NOMO-1 (cell line): Measurements from ENCODE around the gene RRP36.
"Not testable (repeated sequence)": the region's sequence is repeated elsewhere in the genome, so short reads cannot be mapped to it uniquely, and the experiment has no call there.

Source experiments
- DNase-seq, 2 experiments: peaks; one replicate each; lab custom pipeline; 2025; ENCODE audit not compliant: unreplicated experiment in 2 of 2; lab: John Stamatoyannopoulos, UW

RRP36 gene

DNA sequence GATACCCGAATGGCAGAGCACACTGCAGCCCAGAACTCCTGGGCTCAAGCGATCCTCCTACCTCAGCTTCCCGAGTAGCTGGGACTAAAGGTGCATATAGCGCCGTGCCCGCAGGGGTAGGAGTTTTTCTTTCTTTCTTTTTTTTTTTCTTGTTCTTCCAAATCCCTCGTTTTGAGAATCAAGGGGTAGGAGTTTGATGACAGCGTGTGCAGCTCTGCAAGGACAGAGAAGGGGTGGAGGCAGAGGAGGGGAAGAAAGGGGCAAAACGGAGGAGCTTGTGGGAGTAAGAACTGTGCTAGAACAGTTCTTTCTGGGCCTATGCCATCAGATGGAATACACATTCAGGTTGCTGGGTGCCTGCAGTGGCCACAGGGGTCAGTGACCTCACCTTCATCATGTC is 15.3 kb downstream of the RRP36 start:
- no peak for DNase-seq

- no peak for DNase-seq
Observed at GRCh38 chr6:43037197-43037596, 15.8 kb downstream of the RRP36 start.

GRCh38 chr6:43037706-43038105 is 16.3 kb downstream of the RRP36 start:
- no peak for DNase-seq

DNA sequence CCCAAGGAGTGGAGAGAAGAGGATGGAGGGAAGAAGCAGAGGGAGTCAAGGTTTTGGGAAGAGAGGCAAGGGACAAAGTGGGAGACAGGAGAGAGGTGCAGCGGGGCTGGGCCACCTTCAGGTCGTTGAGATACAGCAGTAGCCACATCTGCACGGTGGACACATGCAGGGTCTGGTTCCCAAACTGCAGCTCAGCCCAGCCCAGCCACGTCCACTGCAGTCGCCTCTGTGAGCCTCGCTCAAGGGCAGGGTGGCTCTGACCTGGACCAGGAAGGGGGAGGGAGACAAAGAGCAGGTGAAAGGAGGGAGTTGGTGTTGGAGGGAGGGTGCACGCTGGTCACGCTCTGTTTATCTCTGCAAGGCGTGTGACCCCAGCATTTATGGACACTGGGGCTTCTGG is 17.3 kb downstream of the RRP36 start:
- no peak for DNase-seq

DNA sequence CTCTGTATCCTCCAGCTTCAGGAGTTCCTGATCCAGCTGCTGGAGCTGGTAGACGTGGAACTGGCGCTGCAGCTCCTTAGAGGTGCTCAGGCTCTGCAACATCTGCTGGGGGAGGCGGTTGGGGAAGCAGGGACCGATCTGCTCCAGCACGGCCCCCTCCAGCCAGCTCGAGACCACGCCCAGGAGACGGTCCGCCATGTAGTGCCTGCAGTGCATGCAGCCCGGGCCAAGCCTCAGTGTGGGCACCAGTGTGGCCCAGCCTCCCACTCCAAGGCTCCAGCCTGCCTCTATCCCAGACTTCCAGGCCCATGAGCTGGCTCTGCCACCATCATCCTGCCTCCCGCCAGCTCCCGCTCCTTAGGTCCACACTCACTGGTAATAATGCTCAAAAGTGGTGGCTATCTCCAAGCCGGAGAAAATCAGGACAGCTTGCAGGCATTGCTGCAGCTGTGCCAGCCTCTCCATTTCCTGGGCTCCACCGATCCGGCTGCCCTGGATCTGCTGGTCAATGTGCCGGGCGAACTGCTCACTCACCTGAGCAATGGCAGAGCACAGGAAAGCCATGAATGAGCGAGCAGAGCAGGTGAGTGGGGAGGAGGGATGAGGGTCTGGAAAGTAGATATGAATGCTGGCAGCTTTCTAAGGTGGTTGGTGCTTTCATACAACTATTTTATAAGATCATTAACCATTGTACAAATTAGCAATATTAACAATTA is 19.3 kb downstream of the RRP36 start:
- no peak for DNase-seq

- DNase-seq = not testable (repeated sequence)
Observed at GRCh38 chr6:43041475-43041874, 20.1 kb downstream of the RRP36 start.

- no peak for DNase-seq
Observed at GRCh38 chr6:43043310-43043709, 21.9 kb downstream of the RRP36 start.

DNA sequence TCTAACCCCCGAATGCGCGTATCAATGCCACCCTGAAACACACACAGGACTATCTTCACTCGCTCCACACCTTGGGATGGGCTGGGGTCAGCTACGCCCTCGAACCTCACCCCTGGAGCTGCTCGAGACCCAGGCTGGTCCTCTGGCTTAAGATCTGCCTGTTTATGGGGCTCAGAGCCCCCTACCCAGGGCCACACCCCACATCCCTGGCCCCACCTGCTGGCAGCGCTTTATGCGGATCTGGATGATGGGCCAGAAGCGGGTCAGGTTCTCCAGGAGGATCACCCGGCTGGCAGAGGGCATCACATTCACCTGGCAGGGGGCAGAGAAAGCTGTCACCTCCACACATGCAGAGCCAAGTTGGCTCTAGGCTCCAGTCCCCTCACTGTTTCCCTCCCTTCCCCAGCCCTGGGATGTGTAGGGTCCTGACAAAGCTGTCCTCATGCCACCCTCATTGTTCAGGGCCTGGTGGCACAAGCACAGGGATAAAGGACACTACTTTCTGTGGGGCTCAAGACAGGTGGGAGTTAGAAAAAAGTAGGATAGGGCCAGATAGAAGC is 24.0 kb downstream of the RRP36 start:
- DNase-seq = no peak

- DNase-seq = no peak
Observed at GRCh38 chr6:43047998-43048397, 26.6 kb downstream of the RRP36 start.

DNA sequence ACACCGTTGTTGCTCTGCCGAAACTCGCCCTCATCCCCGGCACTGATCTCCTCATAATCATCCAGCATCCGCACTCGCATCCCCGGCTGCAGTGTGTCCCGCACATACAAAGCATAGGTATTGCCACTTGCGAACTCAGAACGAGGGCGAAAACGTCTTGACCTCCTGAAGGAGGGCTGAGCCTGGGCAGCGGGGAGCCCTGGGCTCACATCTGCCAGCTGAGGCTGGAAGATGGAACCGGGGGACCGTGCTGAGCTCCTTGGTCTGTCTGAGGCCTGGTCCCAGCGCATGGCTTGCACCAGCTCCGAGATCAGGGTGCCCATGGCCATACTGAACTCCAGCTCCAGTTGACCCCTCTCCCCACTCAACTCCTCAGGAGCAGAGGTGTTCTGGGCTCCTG is 29.6 kb downstream of the RRP36 start:
- DNase-seq = no peak

DNA sequence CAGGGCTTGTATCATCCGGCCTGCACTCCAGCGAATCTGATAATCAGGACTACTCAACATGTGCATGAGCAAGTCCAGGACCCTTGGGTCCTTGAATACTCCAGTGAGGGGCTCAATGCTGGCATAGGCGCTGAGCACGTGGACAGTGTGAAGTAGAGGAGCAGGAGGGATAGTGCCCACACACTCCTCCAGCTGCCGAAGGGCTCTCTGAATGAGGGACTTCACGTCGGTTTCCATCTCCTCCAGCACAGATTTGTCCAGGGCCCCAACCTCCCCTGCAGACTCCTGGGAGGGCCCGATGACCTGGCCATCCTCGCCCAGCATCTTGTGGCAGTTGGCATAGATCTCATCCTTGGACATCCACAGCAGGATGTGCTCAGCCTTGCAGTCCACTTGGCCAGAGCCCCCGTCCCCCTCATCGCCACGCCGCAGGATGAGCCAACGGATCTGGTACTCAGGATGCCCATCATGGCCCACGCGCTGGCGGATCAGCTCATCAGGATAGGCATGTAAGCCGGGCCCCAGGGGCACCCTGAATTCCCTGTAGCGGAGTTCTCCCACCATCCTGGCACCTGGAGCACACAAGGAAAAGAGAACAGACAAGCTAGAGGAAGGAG is 30.9 kb downstream of the RRP36 start:
- no peak for DNase-seq

DNA sequence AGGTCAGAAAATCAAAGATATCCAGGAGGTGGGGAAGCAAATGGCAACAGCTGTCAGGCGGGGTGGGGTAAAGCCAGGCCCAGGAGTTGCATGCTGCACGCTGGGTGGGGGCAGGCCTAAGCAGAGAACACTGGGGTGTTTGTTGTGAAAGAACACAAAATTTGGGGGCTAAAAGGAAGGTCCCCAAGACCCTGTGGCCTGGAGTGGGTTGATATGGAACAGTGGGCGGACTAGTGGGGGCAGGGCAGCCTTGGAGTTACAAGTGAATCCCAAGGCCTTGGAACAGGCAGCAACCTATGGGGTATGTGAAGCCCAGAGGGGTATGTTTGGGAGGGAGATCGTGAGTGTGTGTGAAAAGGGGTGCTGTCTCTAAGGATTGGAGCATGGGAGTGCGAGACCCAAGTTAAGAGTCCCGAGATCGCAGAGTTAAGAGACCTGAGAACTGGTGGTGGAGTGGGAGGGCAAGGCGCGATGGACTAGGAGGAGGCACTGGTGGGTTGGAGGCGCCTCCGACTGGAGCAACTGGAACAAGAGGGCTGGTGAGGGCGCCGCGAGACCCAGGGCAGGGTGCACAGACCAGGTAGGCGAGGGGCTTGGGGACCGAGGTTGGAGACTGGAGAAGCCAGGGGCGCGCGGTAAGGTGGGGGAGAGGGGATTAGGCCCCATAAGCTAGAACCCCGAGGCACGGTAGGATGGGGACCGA is 31.6 kb downstream of the RRP36 start:
- peak in 1 of 2 experiments; percentile 9 for DNase-seq

- DNase-seq = peak; percentile 93 to 94
Observed at GRCh38 chr6:43053545-43054205, 32.3 kb downstream of the RRP36 start, which contains the start of gene CUL7. TSS of gene CUL7 (minus strand) at chr6:43053851. CDS start at chr6:43052788, 1,063 bp downstream.

DNA sequence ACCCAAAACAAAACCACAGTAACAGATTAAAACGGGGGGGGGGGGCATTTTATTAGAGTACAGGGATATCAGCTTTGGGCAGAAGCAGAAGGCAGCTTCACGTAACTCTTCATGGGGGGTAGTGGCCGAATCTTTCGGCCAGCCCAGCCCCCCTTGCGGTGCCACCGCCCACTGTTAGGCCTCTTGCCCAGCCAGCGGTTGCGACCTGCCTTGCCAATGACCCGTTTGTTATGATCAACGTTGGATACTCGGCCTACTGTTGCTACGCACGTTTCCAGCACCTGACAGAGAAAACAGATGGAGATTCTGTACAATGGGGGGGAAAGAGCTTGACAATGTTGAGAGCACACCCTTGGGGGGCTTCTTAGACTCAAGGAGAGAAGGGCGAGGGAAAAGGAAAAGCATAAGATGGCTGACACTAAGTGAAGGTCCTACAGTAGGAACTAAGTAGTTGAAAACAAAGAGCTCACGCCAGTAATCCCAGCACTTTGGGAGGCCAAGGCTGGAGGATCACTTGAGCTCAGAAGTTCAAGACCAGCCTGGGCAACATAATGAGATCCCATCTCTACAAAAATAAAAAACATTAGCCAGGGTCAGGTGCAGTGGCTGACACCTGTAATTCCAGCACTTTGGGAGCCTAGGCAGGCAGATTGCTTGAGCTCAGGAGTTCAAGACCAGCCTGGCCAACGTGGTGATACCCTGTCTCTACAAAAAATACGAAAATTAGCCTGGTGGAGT is 33.0 kb downstream of the RRP36 start:
- no peak for DNase-seq

GRCh38 chr6:43055966-43056365 is 34.5 kb downstream of the RRP36 start:
- DNase-seq = no peak

GRCh38 chr6:43058531-43058930 is 37.1 kb downstream of the RRP36 start:
- DNase-seq = peak in 1 of 2 experiments; percentile 14

DNA sequence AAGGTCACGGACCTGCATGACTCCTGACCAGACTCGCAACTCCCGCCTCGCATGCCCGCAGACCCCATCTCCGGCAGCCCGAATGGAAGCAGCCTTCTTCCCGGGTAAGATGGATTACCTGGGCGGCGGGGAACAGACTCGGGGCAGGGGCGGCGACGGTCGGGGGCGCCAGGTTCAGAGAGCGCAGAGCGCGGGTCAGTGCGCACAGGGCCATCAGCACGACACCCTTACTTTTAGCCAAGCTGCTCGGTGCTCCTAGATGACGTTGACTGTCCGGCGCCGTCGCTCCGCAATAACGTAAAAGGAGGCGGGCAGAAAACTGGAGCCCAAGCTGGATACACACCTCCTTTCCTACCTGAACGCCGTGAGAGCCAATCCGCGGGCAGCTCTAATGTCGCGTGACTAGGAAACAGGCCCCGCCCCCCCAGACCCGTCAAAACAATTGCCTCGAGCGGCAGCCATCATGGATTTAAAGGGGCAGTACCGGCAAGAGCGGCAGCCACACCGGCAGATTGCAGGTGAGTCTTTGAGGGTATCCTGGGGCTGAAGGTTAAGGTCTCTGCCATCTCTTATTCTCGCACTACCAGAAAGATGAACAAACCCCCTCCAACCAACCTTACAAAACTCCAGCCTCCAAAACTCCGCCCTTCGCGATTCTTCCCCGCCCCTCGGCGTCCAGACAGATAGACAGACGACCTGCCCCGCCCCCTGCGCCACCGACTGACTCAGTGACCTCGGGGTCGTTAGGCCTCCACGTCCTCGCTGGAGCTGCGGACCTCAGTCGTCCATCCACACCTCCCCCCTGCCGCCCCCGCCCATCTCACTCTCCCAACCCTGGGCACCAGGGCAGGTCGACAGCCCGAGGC is 38.0 kb downstream of the RRP36 start, which contains the start of the genes KLC4 and MRPL2:
KLC4 (plus strand) TSS at position 464 of the 866 bp plus-strand sequence. CDS start 1,705 bp downstream, outside the sequence.
MRPL2 (minus strand) TSS at position 267 of the 866 bp plus-strand sequence; CDS start at position 214, 53 bp downstream.
- peak; percentile 98 to 99 for DNase-seq

GRCh38 chr6:43060034-43060754 is 38.8 kb downstream of the RRP36 start:
- no peak for DNase-seq
